ENCODE data around the gene PLB1. TPM values are rescaled to one million over a fixed set of nuclear protein-coding genes. Genes with fewer than 3 reads are reported as not detected.

Gene PLB1
- total and polyA plus RNA-seq, 2 experiments from 2014 or later = 0.11 to 0.44 TPM

- no peak overlapping the region for H3K4me2 ChIP-seq (ENCODE audit: unreplicated experiment)
- H4K20me1 ChIP-seq (ENCODE audit: insufficient read depth) = no peaks in the 10 kb centered on the region
- H3K79me2 ChIP-seq (ENCODE audit: insufficient read depth) = no peaks in the 10 kb centered on the region
- H3K4me3 ChIP-seq = no peak overlapping the region
- DNase-seq = no peak
- no peak overlapping the region for H3K27ac ChIP-seq
- in situ Hi-C loops (cut with MboI) = no loop called here
- no peaks in the 10 kb centered on the region for H3K9me2 ChIP-seq (ENCODE audit: insufficient read depth)
- no peaks in the 10 kb centered on the region for H3K27me3 ChIP-seq (replicated peaks; ENCODE audit: insufficient read depth)
- peaks cover 14% of the 10 kb centered on the region for H3K4me1 ChIP-seq (ENCODE audit: insufficient read depth)
- TF ChIP-seq EZH2phosphoT487 (IDR thresholded peaks at IDR 0.05; ENCODE audit: insufficient read depth, low read depth) (no peak), EZH2 (IDR thresholded peaks at IDR 0.05; ENCODE audit: insufficient read depth, poor library complexity, severe bottlenecking) (no peak)
- H3K9me3 ChIP-seq (ENCODE audit: low read depth) = no peaks in the 10 kb centered on the region
- H3K9ac ChIP-seq = no peak overlapping the region
- no peak overlapping the region for H2AFZ ChIP-seq
- H3K36me3 ChIP-seq (ENCODE audit: low read depth) = no peaks in the 10 kb centered on the region
- 95% methylated on average over 3 of the region's 3 CpGs for WGBS, 2 experiments (ENCODE audit: low coverage in 1 of 2, low lambda C conversion rate in 2 of 2, missing lambda C conversion rate in 2 of 2)
- peaks cover 13% of the 10 kb centered on the region for H3F3A ChIP-seq (ENCODE audit: insufficient read depth)
Measured at GRCh38 chr2:28579606-28580005, 83.7 kb downstream of the PLB1 start.

DNA sequence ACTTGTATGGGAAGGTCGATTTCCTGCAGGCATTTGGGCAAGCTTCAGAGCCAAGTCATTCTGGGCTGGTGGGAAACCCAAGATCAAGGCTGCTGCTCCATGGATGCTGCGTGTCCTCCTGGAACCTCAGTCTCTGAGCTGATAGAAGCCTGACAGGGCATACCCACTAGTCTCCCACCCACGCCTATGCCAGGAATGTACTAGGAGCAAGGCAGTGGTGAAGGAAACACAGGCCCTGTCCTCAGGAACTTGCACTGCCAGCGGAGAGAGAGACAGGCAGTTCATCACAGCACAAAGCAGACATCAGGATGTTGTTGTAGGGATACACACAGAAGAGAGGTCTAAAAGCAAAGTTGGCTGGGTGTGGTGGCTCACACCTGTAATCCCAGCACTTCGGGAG, 84.2 kb downstream of the PLB1 start:
- DNase-seq = no peak
- no peak overlapping the region for H3K4me3 ChIP-seq
- in situ Hi-C loops (cut with MboI) = no loop called here
- H3K9ac ChIP-seq = no peak overlapping the region
- no peaks in the 10 kb centered on the region for H4K20me1 ChIP-seq (ENCODE audit: insufficient read depth)
- WGBS, 2 experiments (ENCODE audit: low coverage in 1 of 2, low lambda C conversion rate in 2 of 2, missing lambda C conversion rate in 2 of 2) = 89% methylated on average over 5 of the region's 5 CpGs
- no peak overlapping the region for H2AFZ ChIP-seq
- H3K4me2 ChIP-seq (ENCODE audit: unreplicated experiment) = no peak overlapping the region
- H3K79me2 ChIP-seq (ENCODE audit: insufficient read depth) = no peaks in the 10 kb centered on the region
- H3F3A ChIP-seq (ENCODE audit: insufficient read depth) = peaks cover 17% of the 10 kb centered on the region
- H3K9me2 ChIP-seq (ENCODE audit: insufficient read depth) = no peaks in the 10 kb centered on the region
- no peaks in the 10 kb centered on the region for H3K9me3 ChIP-seq (ENCODE audit: low read depth)
- no peaks in the 10 kb centered on the region for H3K27me3 ChIP-seq (replicated peaks; ENCODE audit: insufficient read depth)
- H3K27ac ChIP-seq = no peak overlapping the region
- TF ChIP-seq EZH2phosphoT487 (IDR thresholded peaks at IDR 0.05; ENCODE audit: insufficient read depth, low read depth) (no peak), EZH2 (IDR thresholded peaks at IDR 0.05; ENCODE audit: insufficient read depth, poor library complexity, severe bottlenecking) (no peak)
- H3K36me3 ChIP-seq (ENCODE audit: low read depth) = no peaks in the 10 kb centered on the region
- peaks cover 19% of the 10 kb centered on the region for H3K4me1 ChIP-seq (ENCODE audit: insufficient read depth)

GRCh38 chr2:28581312-28581711, 85.5 kb downstream of the PLB1 start:
- no peaks in the 10 kb centered on the region for H3K79me2 ChIP-seq (ENCODE audit: insufficient read depth)
- peaks cover 28% of the 10 kb centered on the region for H3F3A ChIP-seq (ENCODE audit: insufficient read depth)
- H3K9ac ChIP-seq = no peak overlapping the region
- H2AFZ ChIP-seq = no peak overlapping the region
- in situ Hi-C loops (cut with MboI) = no loop called here
- no peaks in the 10 kb centered on the region for H3K36me3 ChIP-seq (ENCODE audit: low read depth)
- H3K9me3 ChIP-seq (ENCODE audit: low read depth) = no peaks in the 10 kb centered on the region
- TF ChIP-seq EZH2phosphoT487 (IDR thresholded peaks at IDR 0.05; ENCODE audit: insufficient read depth, low read depth) (no peak), EZH2 (IDR thresholded peaks at IDR 0.05; ENCODE audit: insufficient read depth, poor library complexity, severe bottlenecking) (no peak)
- H4K20me1 ChIP-seq (ENCODE audit: insufficient read depth) = no peaks in the 10 kb centered on the region
- no peak overlapping the region for H3K27ac ChIP-seq
- no peak overlapping the region for H3K4me3 ChIP-seq
- peaks cover 24% of the 10 kb centered on the region for H3K4me1 ChIP-seq (ENCODE audit: insufficient read depth)
- H3K9me2 ChIP-seq (ENCODE audit: insufficient read depth) = no peaks in the 10 kb centered on the region
- H3K4me2 ChIP-seq (ENCODE audit: unreplicated experiment) = no peak overlapping the region
- WGBS, 2 experiments (ENCODE audit: low coverage in 1 of 2, low lambda C conversion rate in 2 of 2, missing lambda C conversion rate in 2 of 2) = 89% methylated on average over 4 of the region's 4 CpGs
- DNase-seq = no peak
- H3K27me3 ChIP-seq (replicated peaks; ENCODE audit: insufficient read depth) = no peaks in the 10 kb centered on the region

DNA sequence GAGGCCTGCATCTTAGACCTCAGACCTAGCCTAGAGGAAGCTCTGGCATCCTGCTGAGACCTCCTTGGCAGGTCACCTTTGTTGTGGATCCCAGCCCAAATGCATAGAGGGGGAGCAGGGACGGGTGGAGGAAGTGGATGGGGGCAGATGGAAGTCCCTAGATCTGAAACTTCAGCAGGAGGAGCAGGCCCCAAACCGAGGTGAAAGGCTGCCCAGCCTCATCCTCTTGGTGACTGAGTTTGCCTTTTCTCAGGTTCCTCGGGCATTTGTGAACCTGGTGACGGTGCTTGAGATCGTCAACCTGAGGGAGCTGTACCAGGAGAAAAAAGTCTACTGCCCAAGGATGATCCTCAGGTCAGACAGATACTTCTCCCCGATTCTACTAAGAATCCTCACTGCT, 86.3 kb downstream of the PLB1 start:
- Histone ChIP-seq H2AFZ (no peak overlapping the region), H3K27me3 (replicated peaks; ENCODE audit: insufficient read depth) (no peaks in the 10 kb centered on the region), H3F3A (ENCODE audit: insufficient read depth) (peaks cover 28% of the 10 kb centered on the region), H4K20me1 (ENCODE audit: insufficient read depth) (no peaks in the 10 kb centered on the region), H3K9me2 (ENCODE audit: insufficient read depth) (no peaks in the 10 kb centered on the region), H3K79me2 (ENCODE audit: insufficient read depth) (no peaks in the 10 kb centered on the region), H3K9ac (no peak overlapping the region), H3K9me3 (ENCODE audit: low read depth) (no peaks in the 10 kb centered on the region), H3K4me3 (no peak overlapping the region), H3K36me3 (ENCODE audit: low read depth) (no peaks in the 10 kb centered on the region), H3K27ac (no peak overlapping the region), H3K4me2 (ENCODE audit: unreplicated experiment) (no peak overlapping the region), H3K4me1 (ENCODE audit: insufficient read depth) (peaks cover 24% of the 10 kb centered on the region)
- TF ChIP-seq EZH2phosphoT487 (IDR thresholded peaks at IDR 0.05; ENCODE audit: insufficient read depth, low read depth) (no peak), EZH2 (IDR thresholded peaks at IDR 0.05; ENCODE audit: insufficient read depth, poor library complexity, severe bottlenecking) (no peak)
- DNase-seq = no peak
- in situ Hi-C loops (cut with MboI) = no loop called here
- WGBS, 2 experiments (ENCODE audit: low coverage in 1 of 2, low lambda C conversion rate in 2 of 2, missing lambda C conversion rate in 2 of 2) = 83 to 94% methylated on average over 6 of the region's 6 CpGs

- Histone ChIP-seq H3K4me1 (ENCODE audit: insufficient read depth) (peaks cover 24% of the 10 kb centered on the region), H3F3A (ENCODE audit: insufficient read depth) (peaks cover 28% of the 10 kb centered on the region), H3K4me2 (ENCODE audit: unreplicated experiment) (no peak overlapping the region), H2AFZ (no peak overlapping the region), H3K36me3 (ENCODE audit: low read depth) (no peaks in the 10 kb centered on the region), H4K20me1 (ENCODE audit: insufficient read depth) (no peaks in the 10 kb centered on the region), H3K27ac (no peak overlapping the region), H3K4me3 (no peak overlapping the region), H3K79me2 (ENCODE audit: insufficient read depth) (no peaks in the 10 kb centered on the region), H3K9ac (no peak overlapping the region), H3K9me3 (ENCODE audit: low read depth) (no peaks in the 10 kb centered on the region), H3K9me2 (ENCODE audit: insufficient read depth) (no peaks in the 10 kb centered on the region), H3K27me3 (replicated peaks; ENCODE audit: insufficient read depth) (no peaks in the 10 kb centered on the region)
- DNase-seq = no peak
- TF ChIP-seq EZH2 (IDR thresholded peaks at IDR 0.05; ENCODE audit: insufficient read depth, poor library complexity, severe bottlenecking) (no peak), EZH2phosphoT487 (IDR thresholded peaks at IDR 0.05; ENCODE audit: insufficient read depth, low read depth) (no peak)
- WGBS, 2 experiments (ENCODE audit: low coverage in 1 of 2, low lambda C conversion rate in 2 of 2, missing lambda C conversion rate in 2 of 2) = 94 to 98% methylated on average over 5 of the region's 5 CpGs
- in situ Hi-C loops (cut with MboI) = no loop called here
Measured at GRCh38 chr2:28582595-28582994, 86.7 kb downstream of the PLB1 start.
